HG02588 (cell line): Measurements from ENCODE around the gene NDUFAF2.
"Not testable (repeated sequence)": the region's sequence is repeated elsewhere in the genome, so short reads cannot be mapped to it uniquely, and the experiment has no call there.

Source experiments
- ATAC-seq: cut with Tn5 transposase; IDR thresholded peaks from one replicate; pipeline ENCODE4 v1.9.1; 2021; ENCODE audit warnings: mild to moderate bottlenecking, moderate library complexity; ENCODE audit not compliant: unreplicated experiment

Gene NDUFAF2

GRCh38 chr5:60992871-60993270, 47.9 kb downstream of the NDUFAF2 start:
- no peak for ATAC-seq

- no peak for ATAC-seq
Observed at GRCh38 chr5:60993425-60993824, 48.4 kb downstream of the NDUFAF2 start.

- ATAC-seq, result no peak
Observed at GRCh38 chr5:60993875-60994571, 49.0 kb downstream of the NDUFAF2 start.

GRCh38 chr5:60996368-60996767, 51.4 kb downstream of the NDUFAF2 start:
- no peak for ATAC-seq

GRCh38 chr5:60997721-60998120, 52.7 kb downstream of the NDUFAF2 start:
- no peak for ATAC-seq

- ATAC-seq, result no peak
Observed at GRCh38 chr5:61000887-61001286, 55.9 kb downstream of the NDUFAF2 start.

GRCh38 chr5:61001647-61002046, 56.6 kb downstream of the NDUFAF2 start:
- no peak for ATAC-seq

GRCh38 chr5:61002611-61003355, 57.8 kb downstream of the NDUFAF2 start:
- ATAC-seq, result no peak

- no peak for ATAC-seq
Observed at GRCh38 chr5:61004448-61004847, 59.4 kb downstream of the NDUFAF2 start.

GRCh38 chr5:61009907-61010306, 64.9 kb downstream of the NDUFAF2 start:
- no peak for ATAC-seq

- no peak for ATAC-seq
Observed at GRCh38 chr5:61010467-61011454, 65.8 kb downstream of the NDUFAF2 start.

- no peak for ATAC-seq
Observed at GRCh38 chr5:61018062-61018461, 73.1 kb downstream of the NDUFAF2 start.

- ATAC-seq, result no peak
Observed at GRCh38 chr5:61019642-61020041, 74.6 kb downstream of the NDUFAF2 start.

- ATAC-seq, result no peak
Observed at GRCh38 chr5:61020415-61020814, 75.4 kb downstream of the NDUFAF2 start.

GRCh38 chr5:61023131-61023530, 78.1 kb downstream of the NDUFAF2 start:
- no peak for ATAC-seq

GRCh38 chr5:61026004-61026403, 81.0 kb downstream of the NDUFAF2 start:
- ATAC-seq, result no peak

GRCh38 chr5:61028382-61028781, 83.4 kb downstream of the NDUFAF2 start:
- ATAC-seq, result no peak

GRCh38 chr5:61029456-61030162, 84.6 kb downstream of the NDUFAF2 start:
- ATAC-seq, result no peak

GRCh38 chr5:61030163-61030482, 85.1 kb downstream of the NDUFAF2 start:
- no peak for ATAC-seq

- ATAC-seq, result not testable (repeated sequence)
Observed at GRCh38 chr5:61031301-61031700, 86.3 kb downstream of the NDUFAF2 start.

- no peak for ATAC-seq
Observed at GRCh38 chr5:61044545-61044944, 99.5 kb downstream of the NDUFAF2 start.
